Bronchial epithelial cell (primary cell): ENCODE measurements around the gene EPB41L4A. TPM values are rescaled to one million over a fixed set of nuclear protein-coding genes. Genes with fewer than 3 reads are reported as not detected.

Experiments
- DNase-seq: peaks from one replicate; pipeline ENCODE4 v3.0.0-alpha.2; 2010; ENCODE audit warnings: low read depth
- FAIRE-seq: peaks from 2 replicates; lab custom pipeline; 2011; peaks lifted over from hg19 to GRCh38; lab: Jason Lieb, UNC
- H3K27me3 ChIP-seq: 2 replicates; pipeline ENCODE4 v1.5.1; 2011; ENCODE audit warnings: low read length; ENCODE audit not compliant: control insufficient read depth, insufficient read depth
- H3K36me3 ChIP-seq: 2 replicates; pipeline ENCODE4 v1.5.1; 2011; ENCODE audit warnings: low read length; ENCODE audit not compliant: control insufficient read depth, insufficient read depth
- H3K4me3 ChIP-seq: 2 replicates; pipeline ENCODE4 v1.5.1; 2011; ENCODE audit warnings: mild to moderate bottlenecking, low read depth, low read length, control low read depth
- CTCF ChIP-seq: IDR thresholded peaks from 2 replicates; pipeline ENCODE4 v1.5.1; 2011; ENCODE audit warnings: mild to moderate bottlenecking, moderate library complexity, low read length, control low read depth, inconsistent platforms; ENCODE audit not compliant: insufficient read depth, severe bottlenecking
- total RNA-seq: library from RNA; depleted of rRNA; stranded (reverse); fragments of >200 nt; gene quantifications from 2 replicates; pipeline ENCODE4 v1.2.1, GENCODE V29; 2014

EPB41L4A gene
- total RNA-seq, 1 donor from 2014 or later = 5.3 TPM

GRCh38 chr5:112174959-112175594 is 244.0 kb downstream of the EPB41L4A start:
- no peak overlapping the region for H3K4me3 ChIP-seq
- no peaks in the 10 kb centered on the region for H3K27me3 ChIP-seq
- peak; percentile 65 for TF ChIP-seq CTCF
- H3K36me3 ChIP-seq = no peaks in the 10 kb centered on the region
- DNase-seq (peak; percentile 50), FAIRE-seq (no peak)

GRCh38 chr5:112165897-112166737 is 253.0 kb downstream of the EPB41L4A start:
- H3K27me3 ChIP-seq = no peaks in the 10 kb centered on the region
- H3K36me3 ChIP-seq = peaks cover 5% of the 10 kb centered on the region
- no peak overlapping the region for H3K4me3 ChIP-seq

GRCh38 chr5:112165399-112165798 is 253.7 kb downstream of the EPB41L4A start:
- no peak for FAIRE-seq

More at GRCh38 chr5:112165897-112166737, 253.0 kb downstream of the EPB41L4A start:
- no peak for TF ChIP-seq CTCF
- DNase-seq (no peak), FAIRE-seq (no peak)

GRCh38 chr5:112163435-112163834 is 255.6 kb downstream of the EPB41L4A start:
- no peak for TF ChIP-seq CTCF
- H3K4me3 ChIP-seq = no peak overlapping the region
- FAIRE-seq = no peak
- peaks cover 5% of the 10 kb centered on the region for H3K36me3 ChIP-seq
- no peaks in the 10 kb centered on the region for H3K27me3 ChIP-seq
- no peak for DNase-seq

More at GRCh38 chr5:112165399-112165798, 253.7 kb downstream of the EPB41L4A start:
- no peak for TF ChIP-seq CTCF
- DNase-seq = no peak
- Histone ChIP-seq H3K36me3 (peaks cover 5% of the 10 kb centered on the region), H3K4me3 (no peak overlapping the region), H3K27me3 (no peaks in the 10 kb centered on the region)

- Histone ChIP-seq H3K27me3 (no peaks in the 10 kb centered on the region), H3K4me3 (peak overlapping the region; percentile 94), H3K36me3 (peaks cover 5% of the 10 kb centered on the region)
- TF ChIP-seq CTCF = no peak
- DNase-seq (no peak), FAIRE-seq (no peak)
Measured at GRCh38 chr5:112161392-112161748, 257.7 kb downstream of the EPB41L4A start.
